GM21367 (cell line): ENCODE results near the gene MBNL1.
A peak's percentile ranks its signal among the peaks of the same experiment; 100 is the strongest.
"Not testable (repeated sequence)": the region's sequence is repeated elsewhere in the genome, so short reads cannot be mapped to it uniquely, and the experiment has no call there.

Experiments
- ATAC-seq: cut with Tn5 transposase; IDR thresholded peaks from one replicate; pipeline ENCODE4 v1.9.1; 2021; ENCODE audit not compliant: unreplicated experiment

The MBNL1 gene

GRCh38 chr3:152346058-152346457 is 77.3 kb downstream of the MBNL1 start:
- ATAC-seq = no peak

GRCh38 chr3:152346740-152347139 is 78.0 kb downstream of the MBNL1 start:
- no peak for ATAC-seq

GRCh38 chr3:152348436-152349177 is 79.9 kb downstream of the MBNL1 start:
- no peak for ATAC-seq

GRCh38 chr3:152349392-152349791 is 80.7 kb downstream of the MBNL1 start:
- ATAC-seq = no peak

GRCh38 chr3:152350139-152350538 is 81.4 kb downstream of the MBNL1 start:
- no peak for ATAC-seq

- no peak for ATAC-seq
These were observed 82.0 kb downstream of the MBNL1 start for GRCh38 chr3:152350776-152351175.

- ATAC-seq = no peak
These were observed 83.8 kb downstream of the MBNL1 start for GRCh38 chr3:152352554-152352953.

- ATAC-seq = no peak
These were observed 84.8 kb downstream of the MBNL1 start for GRCh38 chr3:152353578-152353977.

- ATAC-seq = no peak
These were observed 87.3 kb downstream of the MBNL1 start for GRCh38 chr3:152355744-152356665.

GRCh38 chr3:152356870-152357276 is 88.1 kb downstream of the MBNL1 start:
- peak; percentile 42 for ATAC-seq

GRCh38 chr3:152357587-152357986 is 88.9 kb downstream of the MBNL1 start:
- no peak for ATAC-seq

- ATAC-seq = no peak
These were observed 90.9 kb downstream of the MBNL1 start for GRCh38 chr3:152359385-152360248.

GRCh38 chr3:152360302-152360701 is 91.6 kb downstream of the MBNL1 start:
- ATAC-seq = no peak

- ATAC-seq = no peak
These were observed 92.2 kb downstream of the MBNL1 start for GRCh38 chr3:152360966-152361365.

- no peak for ATAC-seq
These were observed 93.4 kb downstream of the MBNL1 start for GRCh38 chr3:152362086-152362485.

GRCh38 chr3:152364237-152364636 is 95.5 kb downstream of the MBNL1 start:
- ATAC-seq = no peak

GRCh38 chr3:152365126-152365525 is 96.4 kb downstream of the MBNL1 start:
- ATAC-seq = no peak

- no peak for ATAC-seq
These were observed 97.3 kb downstream of the MBNL1 start for GRCh38 chr3:152365766-152366593.

GRCh38 chr3:152367192-152367591 is 98.5 kb downstream of the MBNL1 start:
- ATAC-seq = not testable (repeated sequence)

GRCh38 chr3:152372633-152373032 is 103.9 kb downstream of the MBNL1 start:
- ATAC-seq = not testable (repeated sequence)
